Pancreas (tissue), 10 donors: Measurements from ENCODE around the gene LRRC18. TPM values are rescaled to one million over a fixed set of nuclear protein-coding genes. Genes with fewer than 3 reads are reported as not detected.

Experiments
- ATAC-seq, 4 donors: fragments of 200-7000 bp; cut with Tn5 transposase; one replicate each; pipeline versions ENCODE4 v1.8.0 to v1.9.1; 2020; ENCODE audit warnings: mild to moderate bottlenecking in 4 of 4, moderate library complexity in 4 of 4
- DNase-seq, 6 donors: peaks; one replicate each; pipeline ENCODE4 v3.0.0-alpha.2; 2020
- FAIRE-seq: peaks from 2 replicates; lab custom pipeline; 2012; peaks lifted over from hg19 to GRCh38; lab: Jason Lieb, UNC
- H3K27ac ChIP-seq, 4 donors: fragments of 200-600 bp; sonication (generic); 1 replicate in 3 of 4; 2 replicates in 1 of 4; pipeline versions ENCODE4 v1.5.0 to v1.8.0; 2020
- H3K27me3 ChIP-seq, 4 donors: fragments of 200-600 bp; one replicate each; pipeline ENCODE4 v1.8.0; 2021
- H3K36me3 ChIP-seq, 3 donors: fragments of 200-600 bp; sonication (generic) in 1 of 3; one replicate each; pipeline versions ENCODE4 v1.5.0 to v1.8.0; 2020 to 2021
- H3K4me1 ChIP-seq, 3 donors: fragments of 200-600 bp; one replicate each; pipeline ENCODE4 v1.8.0; 2021
- H3K4me3 ChIP-seq, 4 donors: fragments of 200-600 bp; sonication (generic) in 2 of 4; one replicate each; pipeline versions ENCODE4 v1.5.0 to v1.8.0; 2020 to 2021
- H3K9me3 ChIP-seq, 4 donors: fragments of 200-600 bp; one replicate each; pipeline ENCODE4 v1.8.0; 2021
- WGBS, 2 donors: extraction: QIAGEN DNeasy Blood & Tissue Kit; methylation state at CpG; one replicate each; pipeline ENCODE4 v1.1.7; 2013; 5-methylcytosine and 5-hydroxymethylcytosine counted together
- intact Hi-C, 3 donors: fragments of 100-400 bp; cut with DNase I; formaldehyde crosslinking; loops; one replicate each; pipeline versions ENCODE4 v1.11.1 to v1.14.2; 2022
- polyA plus RNA-seq, 2 donors: library from polyadenylated mRNA; stranded (reverse); fragments of 200-250 nt; gene quantifications; one replicate each; pipeline ENCODE4 v1.2.3, GENCODE V29; 2013
- total RNA-seq, 6 donors: library from RNA; stranded (reverse); fragmentation: NEBNext Ultra II Directional in 4 of 6; extraction: Animal tissue kit (Norgen Biotek cat#: 25700) in 4 of 6; gene quantifications; one replicate each; pipeline versions ENCODE4 v1.2.1 to v1.2.4, GENCODE V29; 2021 to 2023
- TF ChIP-seq, protein P1 (sequence below), 4 donors: fragments of 200-600 bp; sonication (generic) in 3 of 4; IDR thresholded peaks; one replicate each; pipeline versions ENCODE4 v1.5.0 to v1.8.0; 2021; ENCODE audit warnings: antibody characterized with exemption in 4 of 4
- donor health status: healthy with polysubstance abuse.
- donor health status: DM: no; HTN: no; CAD: no; lungs with moderate emphysema.
- donor health status: DM: no; HTN: no; CAD: no.
- donor health status: control.
- donor health status: control.
- donor health status: Bipolar disorder and iron deficiency.
- donor health status: DM: yes; HTN: yes; CAD: no.
- donor health status: DM: no; HTN: no; CAD: no.
- donor health status: DM: no; HTN: no; CAD: no.
- donor health status: DM: yes; HTN: yes; CAD: no.

Gene LRRC18
- total and polyA plus RNA-seq, 8 donors: not detected

DNA sequence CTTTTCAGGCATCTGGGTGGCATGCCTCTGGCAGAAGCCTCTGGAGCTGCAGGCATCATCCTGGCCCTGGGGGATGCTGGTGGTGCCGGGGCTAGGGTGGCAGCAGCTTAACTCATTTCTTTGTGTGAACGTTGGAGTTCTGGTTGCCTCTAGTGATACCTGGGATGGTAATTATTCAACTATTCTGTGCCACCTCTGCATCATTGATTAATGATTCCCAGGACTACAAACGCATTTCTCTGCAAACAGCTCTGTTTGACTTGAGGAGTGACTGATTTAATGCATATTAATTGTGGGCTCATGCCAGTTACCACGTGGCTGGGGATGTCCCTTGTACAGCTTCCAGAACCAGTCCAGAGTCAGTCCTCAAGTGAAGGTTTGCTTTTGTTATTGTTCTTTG lies 55.9 kb downstream of the LRRC18 start:
- H3K27ac ChIP-seq: no peak overlapping the region
- FAIRE-seq (no peak), DNase-seq (no peak), ATAC-seq (no peak)
- no peaks in the 10 kb centered on the region for H3K36me3 ChIP-seq
- no peaks in the 10 kb centered on the region for H3K4me1 ChIP-seq
- TF ChIP-seq, protein P1, sequence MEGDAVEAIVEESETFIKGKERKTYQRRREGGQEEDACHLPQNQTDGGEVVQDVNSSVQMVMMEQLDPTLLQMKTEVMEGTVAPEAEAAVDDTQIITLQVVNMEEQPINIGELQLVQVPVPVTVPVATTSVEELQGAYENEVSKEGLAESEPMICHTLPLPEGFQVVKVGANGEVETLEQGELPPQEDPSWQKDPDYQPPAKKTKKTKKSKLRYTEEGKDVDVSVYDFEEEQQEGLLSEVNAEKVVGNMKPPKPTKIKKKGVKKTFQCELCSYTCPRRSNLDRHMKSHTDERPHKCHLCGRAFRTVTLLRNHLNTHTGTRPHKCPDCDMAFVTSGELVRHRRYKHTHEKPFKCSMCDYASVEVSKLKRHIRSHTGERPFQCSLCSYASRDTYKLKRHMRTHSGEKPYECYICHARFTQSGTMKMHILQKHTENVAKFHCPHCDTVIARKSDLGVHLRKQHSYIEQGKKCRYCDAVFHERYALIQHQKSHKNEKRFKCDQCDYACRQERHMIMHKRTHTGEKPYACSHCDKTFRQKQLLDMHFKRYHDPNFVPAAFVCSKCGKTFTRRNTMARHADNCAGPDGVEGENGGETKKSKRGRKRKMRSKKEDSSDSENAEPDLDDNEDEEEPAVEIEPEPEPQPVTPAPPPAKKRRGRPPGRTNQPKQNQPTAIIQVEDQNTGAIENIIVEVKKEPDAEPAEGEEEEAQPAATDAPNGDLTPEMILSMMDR (IDR thresholded peaks at IDR 0.05): no peak
- H3K27me3 ChIP-seq: no peaks in the 10 kb centered on the region
- intact Hi-C loops: no loop called here
- no peak overlapping the region for H3K4me3 ChIP-seq
- WGBS, 2 donors: 28 to 32% methylated on average over 4 of the region's 4 CpGs
- no peaks in the 10 kb centered on the region for H3K9me3 ChIP-seq

DNA sequence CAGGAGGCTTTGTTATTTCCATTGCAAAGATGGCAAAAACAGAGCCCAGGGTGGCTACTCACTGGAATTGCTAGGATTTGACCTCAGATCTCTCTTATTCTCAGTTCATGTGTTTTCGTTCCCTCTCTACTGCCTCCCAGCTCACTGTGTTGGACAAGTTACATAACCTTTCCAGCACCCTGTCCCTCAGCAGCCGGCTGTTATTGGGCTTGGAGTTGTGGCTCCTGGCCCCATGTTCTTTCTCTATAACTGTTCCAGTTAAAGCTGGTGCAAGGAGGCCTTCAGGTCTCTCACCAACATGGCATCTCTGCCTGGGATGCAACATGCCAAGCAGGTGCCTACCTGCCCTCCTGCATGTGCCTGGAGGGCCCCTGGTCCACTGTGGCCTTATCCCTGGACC lies 56.8 kb downstream of the LRRC18 start:
- ATAC-seq (no peak), DNase-seq (no peak), FAIRE-seq (no peak)
- intact Hi-C loops: no loop called here
- Histone ChIP-seq H3K27me3 (no peaks in the 10 kb centered on the region), H3K36me3 (no peaks in the 10 kb centered on the region), H3K9me3 (no peaks in the 10 kb centered on the region), H3K27ac (no peak overlapping the region), H3K4me1 (no peaks in the 10 kb centered on the region), H3K4me3 (no peak overlapping the region)
- TF ChIP-seq, protein P1 (IDR thresholded peaks at IDR 0.05): no peak
- 76 to 80% methylated on average over 2 of the region's 2 CpGs for WGBS, 2 donors

DNA sequence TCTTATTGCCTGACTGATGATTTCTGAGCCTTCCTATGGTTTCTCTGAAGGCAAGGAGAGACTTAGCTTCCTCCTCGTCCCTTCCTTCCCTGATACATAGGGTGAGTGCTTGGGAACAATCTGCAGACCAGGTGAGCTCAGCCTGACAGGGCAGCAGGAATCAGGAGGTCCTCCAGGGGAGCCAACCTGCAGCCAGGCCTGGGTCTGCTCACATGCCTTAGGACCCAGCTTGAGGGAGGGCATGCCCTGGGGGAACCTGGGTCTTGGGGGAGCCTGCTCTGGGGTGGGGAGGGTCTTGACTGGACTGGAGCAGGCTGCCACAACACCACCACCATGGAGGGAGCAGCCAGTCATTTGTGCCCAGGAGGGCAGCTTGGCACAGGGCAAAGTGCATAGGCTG lies 57.7 kb downstream of the LRRC18 start:
- TF ChIP-seq, protein P1 (IDR thresholded peaks at IDR 0.05): no peak
- Histone ChIP-seq H3K4me1 (no peaks in the 10 kb centered on the region), H3K9me3 (no peaks in the 10 kb centered on the region), H3K27ac (no peak overlapping the region), H3K4me3 (no peak overlapping the region), H3K27me3 (no peaks in the 10 kb centered on the region), H3K36me3 (no peaks in the 10 kb centered on the region)
- no peak for FAIRE-seq
- no peak for ATAC-seq
- 67 to 69% methylated on average over 1 of the region's 1 CpG for WGBS, 2 donors
- intact Hi-C loops: no loop called here
- no peak for DNase-seq

DNA sequence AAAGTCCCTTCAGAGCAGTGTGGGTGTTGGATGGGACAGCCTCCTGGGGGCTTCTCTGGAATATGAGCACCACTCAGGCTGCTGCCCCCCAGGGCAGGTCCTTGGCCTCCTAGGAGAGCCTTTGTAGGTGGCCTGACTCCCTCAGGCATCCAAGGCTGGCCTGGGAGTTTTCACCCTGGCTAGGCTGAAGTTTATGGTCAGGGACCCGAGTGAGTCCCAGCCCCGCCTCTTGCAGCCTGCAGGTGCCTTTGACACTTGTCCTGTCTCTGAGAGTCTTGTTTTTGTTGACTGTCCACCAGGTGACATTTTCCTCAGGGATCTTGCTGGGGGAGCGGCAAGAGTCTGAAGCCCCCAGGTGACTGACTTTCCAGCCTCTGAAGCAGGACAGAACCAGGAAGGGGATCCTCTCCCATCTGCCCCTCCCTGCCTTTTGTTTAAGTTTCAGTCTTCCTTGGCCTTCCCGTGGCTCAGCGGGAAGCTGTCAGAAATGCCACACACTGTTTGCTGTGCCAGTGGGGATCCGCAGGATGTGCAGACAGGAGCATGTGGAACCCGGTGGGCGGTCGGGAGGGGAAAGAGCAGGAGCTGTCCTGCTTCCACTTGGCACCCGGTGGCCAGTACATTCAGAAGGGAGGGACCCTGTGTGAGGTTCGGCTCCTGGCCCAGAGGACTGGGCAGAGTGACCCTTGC lies 59.5 kb downstream of the LRRC18 start:
- Histone ChIP-seq H3K27me3 (no peaks in the 10 kb centered on the region), H3K36me3 (no peaks in the 10 kb centered on the region), H3K9me3 (no peaks in the 10 kb centered on the region), H3K4me3 (no peak overlapping the region), H3K4me1 (no peaks in the 10 kb centered on the region), H3K27ac (no peak overlapping the region)
- intact Hi-C loops: no loop called here
- 33 to 35% methylated on average over 11 of the region's 11 CpGs for WGBS, 2 donors
- TF ChIP-seq, protein P1 (IDR thresholded peaks at IDR 0.05): no peak
- ATAC-seq (no peak), FAIRE-seq (no peak), DNase-seq (no peak)

DNA sequence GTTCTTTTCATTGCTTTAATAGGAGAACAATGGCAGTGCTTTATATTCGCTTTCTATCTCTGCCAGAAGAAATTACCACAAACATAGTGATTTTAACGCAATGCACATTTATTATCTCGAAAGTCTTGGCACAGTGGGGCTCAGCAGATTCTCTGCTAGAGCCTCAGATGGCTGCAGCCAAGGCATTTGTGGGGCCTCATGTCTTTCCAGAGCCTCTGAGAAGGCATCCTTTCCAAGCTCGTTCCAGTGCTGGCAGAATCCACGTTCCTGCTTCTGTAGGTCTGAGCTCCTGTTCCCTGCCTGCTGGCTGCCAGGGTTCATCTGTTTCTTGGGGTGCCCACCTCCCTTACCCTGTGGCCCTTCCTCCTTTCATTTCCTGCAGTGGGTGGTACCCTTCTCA lies 60.2 kb downstream of the LRRC18 start:
- Histone ChIP-seq H3K4me3 (no peak overlapping the region), H3K27me3 (no peaks in the 10 kb centered on the region), H3K9me3 (no peaks in the 10 kb centered on the region), H3K4me1 (no peaks in the 10 kb centered on the region), H3K27ac (no peak overlapping the region), H3K36me3 (no peaks in the 10 kb centered on the region)
- no peak for FAIRE-seq
- intact Hi-C loops: no loop called here
- DNase-seq: no peak
- WGBS, 2 donors: 58 to 61% methylated on average over 5 of the region's 5 CpGs
- no peak for ATAC-seq
- TF ChIP-seq, protein P1 (IDR thresholded peaks at IDR 0.05): no peak
